EH (cell line): ENCODE results near the gene BANP.
"Not testable (repeated sequence)": the region's sequence is repeated elsewhere in the genome, so short reads cannot be mapped to it uniquely, and the experiment has no call there.

ENCODE experiments used
- DNase-seq: peaks from one replicate; pipeline ENCODE4 v3.0.0-alpha.2; 2015; ENCODE audit warnings: low read depth

BANP gene

DNA sequence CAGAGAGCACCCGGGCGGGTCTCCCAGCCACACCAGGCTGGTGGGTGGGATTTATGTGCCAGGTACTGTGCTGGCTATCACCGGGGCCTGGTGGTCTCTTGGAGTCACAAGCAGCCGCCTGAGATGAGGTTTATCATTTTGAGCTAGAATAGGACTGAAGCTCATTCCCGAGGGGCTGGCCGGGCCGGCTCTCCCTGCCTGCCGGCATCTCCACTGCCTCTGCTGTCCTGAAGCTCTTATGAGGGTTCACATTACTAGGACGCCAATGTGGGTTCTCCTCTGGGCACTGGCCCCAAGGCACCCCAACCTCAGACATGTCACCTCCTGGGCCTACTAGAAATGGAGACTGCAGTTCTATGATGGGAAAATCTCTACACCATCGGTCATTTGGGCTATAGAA, 137.4 kb downstream of the BANP start:
- not testable (repeated sequence) for DNase-seq

GRCh38 chr16:88089071-88089470, 137.8 kb downstream of the BANP start:
- DNase-seq: not testable (repeated sequence)

DNA sequence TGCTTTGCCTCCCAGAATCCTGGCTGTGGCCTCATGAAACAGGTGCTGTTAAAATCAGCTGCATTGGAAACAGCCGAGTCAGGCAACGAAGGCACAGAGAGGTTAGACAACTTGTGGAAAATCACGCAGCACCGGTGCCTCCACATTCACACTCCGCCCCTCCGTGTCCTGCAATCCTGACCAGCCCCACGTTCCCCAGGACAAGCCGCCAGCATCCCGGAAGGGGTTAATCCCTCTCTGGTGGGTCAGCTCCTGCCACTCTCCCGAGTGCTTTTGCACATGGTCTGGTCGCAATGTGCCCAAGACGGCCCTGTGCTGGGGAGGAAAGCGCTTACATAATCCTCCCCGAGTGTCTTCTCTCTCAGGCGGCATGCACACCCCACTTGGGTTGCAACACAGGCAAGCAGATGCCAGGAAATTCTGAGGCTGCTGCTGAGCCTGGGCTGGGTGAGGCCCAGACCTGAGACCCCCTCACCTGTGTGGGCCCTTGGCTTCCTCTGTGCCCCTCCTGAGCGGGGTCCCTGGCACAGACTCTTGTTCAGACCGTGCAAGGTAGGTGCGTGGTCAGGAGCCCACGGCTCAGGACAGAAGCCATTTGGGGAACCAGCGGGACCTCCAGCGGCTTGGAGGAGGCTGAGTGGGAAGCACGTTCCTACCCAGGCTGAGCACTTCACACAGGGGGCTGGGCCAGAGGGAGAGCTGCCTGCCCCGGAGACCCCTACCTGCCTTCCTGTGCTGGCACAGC, 138.6 kb downstream of the BANP start:
- peak; percentile 31 for DNase-seq

DNA sequence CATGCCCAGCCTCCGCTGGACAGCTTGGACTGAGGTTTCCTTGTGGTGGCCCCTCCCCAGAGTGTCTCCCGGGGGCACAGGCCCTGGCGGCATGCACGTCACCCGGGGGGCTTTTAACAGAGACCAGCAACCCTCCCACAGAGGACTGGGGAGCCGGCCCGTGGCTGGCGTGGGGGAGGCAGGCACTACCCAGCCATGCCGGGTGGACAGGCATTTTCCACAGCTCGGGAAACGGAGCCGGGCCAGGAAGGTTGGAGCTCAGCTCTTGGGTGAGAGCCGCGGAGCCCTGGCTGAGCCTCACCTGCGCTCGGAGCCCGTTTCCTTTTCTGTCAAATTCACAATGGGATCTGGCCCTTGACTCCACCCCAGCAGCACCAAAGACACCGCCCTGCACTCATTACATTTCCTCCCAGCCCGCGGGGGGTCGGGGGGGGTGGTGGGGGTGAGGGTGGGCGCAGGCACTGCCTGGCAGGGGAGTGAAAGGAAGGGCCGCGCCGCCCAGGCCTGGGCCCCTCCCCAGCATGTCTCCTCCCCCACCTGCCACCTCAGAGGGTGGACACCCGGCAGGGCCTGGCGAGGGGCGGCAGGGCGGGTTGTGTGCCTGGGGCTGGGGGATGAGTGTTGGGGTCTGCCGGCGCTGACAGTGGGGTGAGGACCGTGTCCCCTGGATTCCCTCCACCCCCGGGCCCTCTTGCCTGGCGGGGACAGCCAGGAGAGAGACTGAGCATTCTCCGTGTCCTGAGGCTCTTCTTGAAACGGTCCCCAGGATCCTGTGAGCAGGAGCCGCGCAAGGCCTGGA, 139.3 kb downstream of the BANP start:
- not testable (repeated sequence) for DNase-seq

DNA sequence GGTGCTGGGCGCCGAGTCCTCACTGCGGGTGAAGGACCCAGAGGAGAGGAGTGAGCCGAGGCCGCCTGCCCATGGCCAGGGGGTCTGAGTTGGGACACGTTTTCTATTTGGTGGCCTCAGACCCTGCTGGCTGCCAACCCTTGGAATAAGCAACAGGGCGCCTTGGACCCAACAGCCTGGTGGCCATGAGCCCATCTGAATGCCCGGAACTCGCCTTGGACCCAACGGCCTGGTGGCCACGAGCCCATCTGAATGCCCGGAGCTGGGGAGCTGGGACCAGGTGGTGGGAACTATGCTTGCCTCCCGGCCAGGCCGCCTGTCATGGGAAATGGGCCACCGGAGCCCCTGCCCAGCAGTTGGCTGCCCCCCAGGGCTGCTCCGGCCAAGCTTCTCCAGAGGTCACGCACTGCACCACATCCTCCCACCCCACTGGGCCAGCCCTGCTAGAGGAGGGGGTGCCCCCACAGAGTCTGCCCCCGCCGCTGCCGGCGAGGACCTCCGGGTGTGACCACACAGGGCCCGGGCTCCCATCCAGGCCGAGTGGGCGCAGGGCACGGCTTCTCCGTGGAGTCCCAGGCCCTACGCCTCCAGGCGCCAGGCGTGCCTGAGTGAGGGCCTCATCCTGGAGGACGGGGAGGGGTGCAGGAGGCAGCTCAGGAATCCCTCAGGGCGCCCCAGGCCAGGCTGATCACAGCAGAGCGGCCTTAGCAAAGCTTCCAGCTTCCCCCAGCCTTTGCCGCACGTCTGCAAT, 140.2 kb downstream of the BANP start:
- DNase-seq: peak; percentile 75

- DNase-seq: not testable (repeated sequence)
Observed at GRCh38 chr16:88091972-88092302, 140.7 kb downstream of the BANP start.

DNA sequence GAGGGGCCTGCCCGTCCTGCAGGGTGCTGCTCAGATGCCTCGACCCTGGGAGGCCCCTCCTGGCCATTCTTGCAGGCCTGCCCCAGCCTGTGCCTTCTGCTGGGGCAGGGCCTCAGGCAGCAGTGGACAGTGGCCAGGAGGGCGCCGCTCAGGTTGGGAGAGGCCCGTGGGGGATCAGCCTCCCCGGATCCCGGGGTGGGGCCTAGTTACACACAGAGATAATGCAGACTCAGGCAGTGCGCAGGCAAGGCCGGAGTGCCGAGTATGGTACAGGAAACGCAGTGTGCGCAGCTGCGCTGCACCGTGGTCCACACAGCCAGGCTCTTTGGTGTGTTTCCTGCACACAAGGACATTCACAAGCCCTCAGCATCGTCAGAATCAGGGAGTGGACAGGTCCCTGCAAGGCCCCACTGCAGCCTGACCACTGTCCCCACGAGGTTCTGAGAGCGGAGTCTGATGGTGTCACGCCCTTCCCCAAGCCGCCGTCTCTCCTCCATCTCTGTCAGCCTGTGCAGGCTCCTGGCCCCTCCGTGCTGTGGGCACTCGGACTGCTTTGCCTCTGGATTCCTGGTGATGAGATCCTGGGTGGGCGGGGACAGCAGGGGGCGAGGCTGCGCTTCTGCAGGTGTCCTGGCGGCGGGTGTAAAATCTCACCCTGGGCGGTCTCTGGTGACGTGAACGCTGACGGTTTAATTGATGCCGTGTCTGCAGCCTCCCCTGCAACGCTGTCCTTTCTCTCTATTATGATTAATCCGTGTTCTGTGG, 141.7 kb downstream of the BANP start:
- DNase-seq: not testable (repeated sequence)

DNA sequence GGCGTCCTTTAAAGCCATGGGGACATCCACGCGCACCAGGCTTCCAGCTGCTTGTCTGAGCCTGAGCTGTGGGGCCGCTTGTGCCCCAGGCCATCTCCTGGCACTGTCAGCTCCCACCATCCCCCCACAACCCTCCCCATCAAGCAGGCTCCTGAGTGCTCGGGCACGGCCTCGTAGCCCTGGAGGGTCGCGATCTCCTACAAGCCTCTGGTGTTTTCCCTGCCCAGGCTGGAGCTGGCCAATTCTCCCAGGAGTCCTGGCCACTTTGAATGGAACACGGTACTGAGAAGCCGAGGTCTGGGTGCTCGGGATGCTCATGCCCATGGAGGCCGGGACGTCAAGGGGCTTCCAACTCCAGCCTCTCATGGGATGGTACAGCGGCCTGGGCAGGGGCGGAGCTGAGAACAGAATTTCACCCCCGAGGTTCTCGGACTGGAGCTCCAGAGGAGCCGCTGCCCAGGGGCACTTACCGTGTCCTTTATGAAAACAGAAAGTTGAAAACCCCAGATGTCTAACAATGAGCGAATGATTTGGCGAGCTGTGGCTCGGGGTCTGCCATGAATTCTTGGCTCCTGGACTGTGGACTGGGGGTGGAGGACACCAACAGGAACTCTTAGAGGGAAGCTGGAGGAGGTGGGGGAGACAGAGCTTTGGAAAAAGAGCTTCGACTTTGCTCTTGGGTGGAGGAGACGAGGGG, 142.5 kb downstream of the BANP start:
- not testable (repeated sequence) for DNase-seq

GRCh38 chr16:88094253-88094575, 143.0 kb downstream of the BANP start:
- DNase-seq: not testable (repeated sequence)

GRCh38 chr16:88094900-88095299, 143.7 kb downstream of the BANP start:
- not testable (repeated sequence) for DNase-seq

- DNase-seq: not testable (repeated sequence)
Observed at GRCh38 chr16:88096659-88097058, 145.4 kb downstream of the BANP start.

GRCh38 chr16:88098731-88099562, 147.7 kb downstream of the BANP start:
- peak; percentile 83 for DNase-seq

- DNase-seq: no peak
Observed at GRCh38 chr16:88099563-88099890, 148.3 kb downstream of the BANP start.

DNA sequence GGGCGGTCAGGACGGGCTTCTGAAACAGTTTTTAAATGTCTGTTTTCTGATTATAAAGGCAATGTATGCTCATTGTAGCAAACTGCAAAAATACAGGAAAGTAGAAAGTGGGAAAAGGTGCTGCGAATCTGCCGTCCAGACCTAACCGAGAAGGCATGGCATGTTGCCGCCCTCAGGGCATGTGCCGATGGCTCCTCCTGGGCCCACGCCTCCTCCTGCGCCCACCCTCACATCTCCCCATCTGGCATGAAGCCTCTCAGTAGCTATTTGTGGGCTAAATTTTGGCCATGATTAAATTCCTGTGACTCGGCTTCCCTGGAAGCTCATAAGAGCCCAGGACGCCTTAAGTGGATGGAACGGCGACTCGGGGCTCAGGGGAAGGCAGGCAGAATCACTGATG, 148.7 kb downstream of the BANP start:
- not testable (repeated sequence) for DNase-seq

DNA sequence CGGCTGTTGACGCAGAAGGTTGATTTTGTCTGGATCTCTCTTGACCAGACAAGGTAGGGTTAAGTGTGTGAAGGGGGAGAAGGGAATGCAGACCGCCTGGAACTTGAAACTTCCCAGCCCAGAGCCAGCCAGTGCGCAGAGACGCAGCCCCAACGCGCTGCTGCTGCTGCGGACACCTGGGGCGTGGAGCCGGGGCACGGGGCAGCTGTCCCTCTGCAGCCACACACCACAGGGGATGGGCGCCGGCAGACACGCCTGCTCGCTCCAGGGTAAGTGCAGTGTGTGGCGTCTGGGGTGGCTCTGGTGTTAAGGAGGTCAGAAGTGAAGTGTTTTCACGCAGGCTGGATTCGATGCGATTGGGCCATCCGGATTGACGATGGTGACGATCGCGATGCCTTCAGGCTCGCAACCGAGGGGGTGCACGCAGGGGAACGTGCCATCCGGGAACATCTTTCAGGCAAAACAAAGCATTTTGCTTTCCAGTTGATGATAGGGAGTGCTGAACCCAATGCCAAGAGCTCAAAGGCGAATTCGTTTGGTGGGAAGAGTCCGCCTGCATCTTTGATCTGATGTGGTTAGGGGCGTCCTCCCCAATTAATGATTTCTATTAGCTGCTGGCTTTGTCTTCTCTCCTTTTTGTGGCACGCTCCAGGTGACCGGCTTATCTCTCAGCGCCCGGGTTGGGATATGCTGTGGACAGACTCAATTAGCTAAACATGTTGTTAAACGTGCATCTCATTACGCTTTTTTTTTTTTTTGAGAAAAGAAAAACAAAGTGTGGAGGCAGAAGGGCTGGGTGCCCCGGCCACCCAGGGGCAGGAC, 149.8 kb downstream of the BANP start:
- DNase-seq: peak; percentile 15

- DNase-seq: peak; percentile 28
Observed at GRCh38 chr16:88101623-88102105, 150.4 kb downstream of the BANP start.

DNA sequence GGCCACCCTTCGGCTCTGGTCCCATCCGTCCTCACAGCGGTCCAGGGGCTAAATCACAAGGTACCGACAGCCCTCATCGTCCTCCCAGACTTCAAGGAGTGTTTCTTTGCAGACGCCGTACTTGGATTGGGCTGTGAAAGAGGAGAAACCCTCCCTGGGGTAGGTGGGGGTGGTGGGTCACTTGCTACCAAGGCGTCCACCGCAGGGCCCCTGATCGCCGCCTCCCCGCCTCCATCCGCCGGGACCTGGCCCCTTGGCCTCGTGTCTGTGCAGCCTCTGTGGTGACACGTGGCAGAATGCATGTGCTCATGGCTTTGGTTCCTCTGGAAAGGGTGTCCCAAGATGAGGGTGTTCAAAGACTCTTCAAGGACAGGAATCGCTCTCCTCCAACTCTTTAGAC, 151.4 kb downstream of the BANP start:
- DNase-seq: no peak

DNA sequence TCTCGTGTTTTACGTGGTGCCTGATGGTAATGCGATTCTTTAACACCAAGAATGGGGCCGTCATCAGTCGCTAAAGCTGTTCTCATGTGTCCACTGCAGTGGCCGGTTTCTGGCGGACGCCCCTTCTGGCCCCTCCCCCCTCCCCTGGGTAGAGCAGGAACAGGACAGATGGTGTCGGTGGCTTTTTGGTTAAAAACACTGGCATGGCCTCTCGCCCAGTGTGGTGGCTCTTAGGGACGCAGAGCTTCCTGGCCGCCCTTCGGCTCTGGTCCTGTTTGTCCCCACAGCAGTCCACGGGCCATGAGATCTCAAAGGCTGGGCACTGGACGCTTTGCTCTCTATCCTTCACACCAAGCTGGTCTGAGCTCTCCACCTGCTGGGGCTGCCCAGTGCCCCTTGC, 151.8 kb downstream of the BANP start:
- no peak for DNase-seq

- DNase-seq: no peak
Observed at GRCh38 chr16:88103581-88104188, 152.5 kb downstream of the BANP start.
